OCI-LY7 (cell line): ENCODE measurements around the gene UGT1A10.

Experiments
- CTCF ChIP-seq: fragments of 200-600 bp; sonication (generic); conservative IDR thresholded peaks from 2 replicates; pipeline ENCODE4 v1.5.1; 2014; ENCODE audit warnings: mild to moderate bottlenecking, antibody characterized with exemption, low read length, moderate library complexity, mixed read lengths
- EZH2phosphoT487 ChIP-seq: fragments of 200-600 bp; sonication (generic); IDR thresholded peaks from 2 replicates; pipeline ENCODE4 v1.6.1; 2018; ENCODE audit warnings: low read depth, borderline replicate concordance, mild to moderate bottlenecking, mixed run types, antibody characterized with exemption, low read length, moderate library complexity, mixed read lengths

GRCh38 chr2:233820774-233821105 lies 184.5 kb downstream of the UGT1A10 start:
- TF ChIP-seq CTCF: no peak
- TF ChIP-seq EZH2phosphoT487: no peak
